B cell (primary cell): ENCODE measurements around the gene INO80D. TPM values are rescaled to one million over a fixed set of nuclear protein-coding genes. Genes with fewer than 3 reads are reported as not detected.

Experiments used
- ATAC-seq: fragments of 200-7000 bp; cut with Tn5 transposase; one replicate; pipeline ENCODE4 v1.10.0; 2021; ENCODE audit warnings: low read depth, mild to moderate bottlenecking, moderate number of reproducible peaks, moderate library complexity
- CTCF ChIA-PET: fragments of 350-600 bp; sonication (Branson Sonifier 250); formaldehyde crosslinking; loops from one replicate; lab custom pipeline; 2021; ENCODE audit warnings: antibody characterized with exemption, inconsistent platforms; lab: Charles Lee
- POLR2A ChIA-PET: fragments of 350-600 bp; sonication (Branson Sonifier 250); formaldehyde crosslinking; loops from one replicate; lab custom pipeline; 2021; ENCODE audit warnings: antibody characterized with exemption; lab: Charles Lee
- DNase-seq: peaks from one replicate; pipeline ENCODE4 v3.0.0; 2013
- H2AFZ ChIP-seq: 2 replicates; pipeline ENCODE4 v1.6.1; 2012; ENCODE audit warnings: mild to moderate bottlenecking, low read depth, low read length; ENCODE audit not compliant: insufficient read depth, poor library complexity, severe bottlenecking
- H3K27ac ChIP-seq, 2 donors: 1 replicate in 1 of 2; 2 replicates in 1 of 2; pipeline ENCODE4 v1.5.1; 2012 to 2013; ENCODE audit warnings: low read length in 2 of 2, mild to moderate bottlenecking in 2 of 2, moderate library complexity in 1 of 2
- H3K27me3 ChIP-seq, 4 experiments: fragments of 200-600 bp in 1 of 4; sonication (generic) in 1 of 4; replicated peaks in 1 of 4; 1 replicate in 2 of 4; 2 replicates in 2 of 4; pipeline versions ENCODE4 v1.6.1 to v1.7.0; 2013 to 2016; ENCODE audit warnings: low read length in 3 of 4, mild to moderate bottlenecking in 2 of 4, mixed read lengths in 1 of 4, moderate library complexity in 1 of 4; ENCODE audit not compliant: insufficient read depth in 4 of 4, control insufficient read depth in 3 of 4; ENCODE audit errors: control extremely low read depth in 1 of 4
- H3K36me3 ChIP-seq, 2 experiments: replicated peaks in 1 of 2; 1 replicate in 1 of 2; 2 replicates in 1 of 2; pipeline versions ENCODE4 v1.6.1 to v1.7.1; 2013; ENCODE audit warnings: low read length in 1 of 2; ENCODE audit not compliant: insufficient read depth in 2 of 2, control insufficient read depth in 1 of 2; ENCODE audit errors: control extremely low read depth in 1 of 2, extremely low read depth in 1 of 2
- H3K4me1 ChIP-seq, 2 donors: fragments of 200-600 bp in 1 of 2; sonication (generic) in 1 of 2; 1 replicate in 1 of 2; 2 replicates in 1 of 2; pipeline versions ENCODE4 v1.5.1 to v1.6.1; 2013 to 2017; ENCODE audit warnings: low read length in 2 of 2; ENCODE audit not compliant: control insufficient read depth in 2 of 2, insufficient read depth in 2 of 2
- H3K4me2 ChIP-seq: replicated peaks from 2 replicates; pipeline ENCODE3; 2012; ENCODE audit warnings: mild to moderate bottlenecking, low read depth, low read length; ENCODE audit not compliant: poor library complexity, severe bottlenecking
- H3K4me3 ChIP-seq, 5 experiments: fragments of 200-600 bp in 1 of 5; sonication (generic) in 1 of 5; 1 replicate in 3 of 5; 2 replicates in 2 of 5; pipeline versions ENCODE4 v1.5.1 to v1.7.0; 2011 to 2016; ENCODE audit warnings: low read length in 4 of 5, mild to moderate bottlenecking in 4 of 5, low read depth in 2 of 5, control low read depth in 1 of 5, moderate library complexity in 1 of 5; ENCODE audit not compliant: insufficient read depth in 1 of 5; ENCODE audit errors: control extremely low read depth in 1 of 5, extremely low read depth in 1 of 5
- H3K79me2 ChIP-seq: fragments of 200-600 bp; sonication (generic); one replicate; pipeline ENCODE4 v1.6.0; 2016; ENCODE audit warnings: low read length; ENCODE audit not compliant: control insufficient read depth, insufficient read depth
- H3K9ac ChIP-seq: fragments of 200-600 bp; sonication (generic); 2 replicates; pipeline ENCODE4 v1.6.1; 2017; ENCODE audit warnings: mild to moderate bottlenecking, low read length, moderate library complexity
- H3K9me3 ChIP-seq, 3 donors: one replicate each; pipeline versions ENCODE4 v1.6.1 to v1.7.1; 2013; ENCODE audit warnings: low read length in 2 of 3; ENCODE audit not compliant: control insufficient read depth in 2 of 3, insufficient read depth in 1 of 3; ENCODE audit errors: control extremely low read depth in 1 of 3
- H4K20me1 ChIP-seq: 2 replicates; pipeline ENCODE4 v1.6.0; 2012; ENCODE audit warnings: mild to moderate bottlenecking, low read length; ENCODE audit not compliant: insufficient read depth, control insufficient read depth, poor library complexity, severe bottlenecking
- H3K27ac Mint-ChIP-seq: one replicate; pipeline ENCODE4 v1.8.0; 2021; ENCODE audit warnings: mixed read lengths
- H3K27me3 Mint-ChIP-seq: one replicate; pipeline ENCODE4 v1.8.0; 2021; ENCODE audit warnings: mixed read lengths
- H3K4me1 Mint-ChIP-seq: one replicate; pipeline ENCODE4 v1.8.0; 2021; ENCODE audit warnings: mixed read lengths
- H3K4me3 Mint-ChIP-seq: one replicate; pipeline ENCODE4 v1.8.0; 2021; ENCODE audit warnings: mixed read lengths
- H3K9me3 Mint-ChIP-seq: one replicate; pipeline ENCODE4 v1.8.0; 2022; ENCODE audit warnings: mixed read lengths; ENCODE audit not compliant: insufficient read depth
- EZH2 ChIP-seq: IDR thresholded peaks from 2 replicates; pipeline ENCODE4 v1.6.1; 2012; ENCODE audit warnings: borderline replicate concordance, low read depth, mild to moderate bottlenecking, moderate library complexity, low read length; ENCODE audit not compliant: insufficient read depth, poor library complexity, severe bottlenecking
- whole genome bisulfite sequencing: methylation state at CpG from one replicate; pipeline ENCODE4 v1.1.5; 2013; ENCODE audit warnings: missing lambda C conversion rate; ENCODE audit not compliant: insufficient coverage; 5-methylcytosine and 5-hydroxymethylcytosine counted together
- intact Hi-C: fragments of 100-400 bp; cut with micrococcal nuclease; formaldehyde crosslinking; loops from one replicate; pipeline ENCODE4 v1.10.0; 2022
- polyA plus RNA-seq: library from polyadenylated mRNA; depleted of rRNA; stranded (reverse); fragments of >200 nt; gene quantifications from 2 replicates; pipeline ENCODE4 v1.2.3, GENCODE V29; 2012
- total RNA-seq, 2 donors: library from RNA; stranded (reverse); fragments of 120-200 nt in 1 of 2; gene quantifications; 1 replicate in 1 of 2; 2 replicates in 1 of 2; pipeline versions ENCODE4 v1.2.3 to v1.2.4, GENCODE V29; 2013 to 2022
- TF ChIP-seq, protein P1 (sequence below): fragments of 200-600 bp; IDR thresholded peaks from one replicate; pipeline ENCODE4 v1.8.0; 2022; ENCODE audit warnings: antibody characterized with exemption, mild to moderate bottlenecking

INO80D gene
- total and polyA plus RNA-seq, 2 donors (not counting 1 experiment from before 2014, with no cell fraction given): 6.3 to 61.2 TPM

DNA sequence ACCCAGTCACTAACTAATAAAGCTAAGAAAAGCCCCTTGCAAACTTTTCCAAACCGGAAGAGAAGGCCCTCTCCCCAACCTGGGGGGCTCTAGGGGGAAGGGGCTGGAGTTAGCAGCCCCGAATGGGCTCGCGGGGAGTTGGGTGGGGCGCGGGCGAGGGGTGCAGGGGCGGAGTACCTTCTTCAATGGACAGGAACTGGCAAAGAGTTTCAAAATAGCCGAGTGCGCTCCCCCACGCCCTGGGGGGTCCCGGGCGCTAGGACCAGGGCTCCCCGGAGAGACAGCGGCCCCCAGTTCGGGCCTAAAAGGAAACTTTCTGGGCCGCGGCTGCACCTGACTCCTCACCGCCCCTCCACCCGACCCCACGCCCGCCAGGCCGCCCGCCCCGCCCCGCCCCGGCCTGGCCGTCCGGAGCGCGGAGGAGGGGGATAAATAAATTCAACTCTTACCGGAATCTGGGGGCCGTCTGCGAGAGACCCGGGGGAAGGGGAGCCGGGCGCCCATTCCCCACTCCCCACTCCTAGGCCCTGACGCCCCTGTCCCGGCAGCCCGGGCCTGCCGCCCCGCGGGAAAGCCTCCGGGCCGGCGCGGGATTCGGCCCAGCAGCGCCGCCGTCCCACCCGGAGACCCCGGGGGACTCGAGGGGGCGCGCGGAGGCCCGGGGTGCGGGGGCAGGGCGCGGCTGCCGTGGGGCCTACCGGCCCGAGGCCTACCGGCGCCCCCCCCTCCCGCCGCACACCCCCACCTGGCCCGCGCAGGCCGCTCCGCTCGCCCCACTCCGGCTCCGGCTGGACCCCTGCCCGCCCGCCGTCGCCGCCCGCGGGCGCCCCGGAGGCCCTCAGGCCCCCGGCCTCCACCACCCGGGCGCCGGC is 868 bp downstream of the INO80D start:
- Histone ChIP-seq H2AFZ (peak overlapping the region; percentile 80), H4K20me1 (peaks cover 22% of the 10 kb centered on the region), H3K79me2 (peaks cover 82% of the 10 kb centered on the region), H3K27ac (peak overlapping the region; percentile 96 to 97), H3K9me3 (no peaks in the 10 kb centered on the region), H3K27me3 (no peaks in the 10 kb centered on the region), H3K4me3 (peak overlapping the region; percentile 68 to 95 (median 77)), H3K4me1 (peaks cover 19 to 20% of the 10 kb centered on the region in 2 donors), H3K36me3 (no peaks in the 10 kb centered on the region), H3K4me2 (peak overlapping the region; percentile 90), H3K9ac (peak overlapping the region; percentile 94)
- peak; percentile 75 for DNase-seq
- intact Hi-C loops: loop anchor here (5.0 to 10.0 kb wide), 7 partner anchors 53 to 1540 kb away; partner anchors contain the start of genes CREB1, FASTKD2, MDH1B and METTL21A
- Mint-ChIP-seq H3K27me3 (no peaks in the 10 kb centered on the region), H3K27ac (peak overlapping the region; percentile 100), H3K9me3 (no peaks in the 10 kb centered on the region), H3K4me1 (peaks cover 45% of the 10 kb centered on the region), H3K4me3 (peak overlapping the region; percentile 99)
- ChIA-PET CTCF (interaction anchor here (0.9 to 1.3 kb wide), 4 partner anchors 32 to 74 kb away, joined by 3 to 5 read pairs (median 4); partner anchors contain the start of genes EEF1B2 and NDUFS1), POLR2A (interaction anchor here (0.5 to 1.3 kb wide), 6 partner anchors 54 to 1445 kb away, joined by 3 to 11 read pairs (median 4); partner anchors contain the start of genes CREB1, EEF1B2 and NDUFS1)
- TF ChIP-seq, protein P1, sequence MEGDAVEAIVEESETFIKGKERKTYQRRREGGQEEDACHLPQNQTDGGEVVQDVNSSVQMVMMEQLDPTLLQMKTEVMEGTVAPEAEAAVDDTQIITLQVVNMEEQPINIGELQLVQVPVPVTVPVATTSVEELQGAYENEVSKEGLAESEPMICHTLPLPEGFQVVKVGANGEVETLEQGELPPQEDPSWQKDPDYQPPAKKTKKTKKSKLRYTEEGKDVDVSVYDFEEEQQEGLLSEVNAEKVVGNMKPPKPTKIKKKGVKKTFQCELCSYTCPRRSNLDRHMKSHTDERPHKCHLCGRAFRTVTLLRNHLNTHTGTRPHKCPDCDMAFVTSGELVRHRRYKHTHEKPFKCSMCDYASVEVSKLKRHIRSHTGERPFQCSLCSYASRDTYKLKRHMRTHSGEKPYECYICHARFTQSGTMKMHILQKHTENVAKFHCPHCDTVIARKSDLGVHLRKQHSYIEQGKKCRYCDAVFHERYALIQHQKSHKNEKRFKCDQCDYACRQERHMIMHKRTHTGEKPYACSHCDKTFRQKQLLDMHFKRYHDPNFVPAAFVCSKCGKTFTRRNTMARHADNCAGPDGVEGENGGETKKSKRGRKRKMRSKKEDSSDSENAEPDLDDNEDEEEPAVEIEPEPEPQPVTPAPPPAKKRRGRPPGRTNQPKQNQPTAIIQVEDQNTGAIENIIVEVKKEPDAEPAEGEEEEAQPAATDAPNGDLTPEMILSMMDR: no peak
- no peak for TF ChIP-seq EZH2
- peak; percentile 37 for ATAC-seq
- WGBS: under 1% methylated on average over 70 of the region's 88 CpGs
